Measurements from ENCODE around the gene MBNL1.
A peak's percentile ranks its signal among the peaks of the same experiment; 100 is the strongest.

MBNL1 gene

DNA sequence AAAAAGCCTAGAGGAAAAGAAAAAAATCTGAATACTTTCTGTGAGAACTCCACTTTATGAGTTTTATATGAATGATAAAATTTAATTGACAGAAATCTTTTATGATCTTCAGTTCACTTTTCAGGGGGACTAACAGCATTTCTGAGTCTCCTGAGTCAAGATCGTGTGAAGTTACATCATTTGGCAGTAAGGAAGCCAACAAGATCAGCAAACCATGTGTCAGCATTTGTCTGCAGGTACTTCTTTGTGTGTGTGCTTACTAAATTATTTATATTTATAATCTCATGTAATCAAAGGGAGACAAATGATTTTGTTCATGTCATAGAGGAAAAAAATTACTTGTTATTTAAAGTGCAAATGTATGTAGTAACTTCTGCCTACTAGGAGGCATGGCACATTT, 217.6 kb downstream of the MBNL1 start:
- Histone ChIP-seq H3K27ac (ENCODE audit: low read depth, low read length, severe bottlenecking) (no peak overlapping the region), H3K9me3 (ENCODE audit: control insufficient read depth, low read length) (peaks cover 4% of the 10 kb centered on the region), H3K36me3 (ENCODE audit: control insufficient read depth, insufficient read depth, low read length) (no peaks in the 10 kb centered on the region), H3K4me1 (ENCODE audit: control insufficient read depth, insufficient read depth, low read length, poor library complexity, severe bottlenecking) (no peaks in the 10 kb centered on the region), H3K4me3 (ENCODE audit: extremely low read depth, insufficient read depth, low read length, poor library complexity, severe bottlenecking) (no peak overlapping the region)
- WGBS, 2 experiments (ENCODE audit: insufficient coverage in 2 of 2), result 60 to 100% methylated on average over 1 of the region's 1 CpG

- Histone ChIP-seq H3K27ac (ENCODE audit: low read depth, low read length, severe bottlenecking) (no peak overlapping the region), H3K4me3 (ENCODE audit: extremely low read depth, insufficient read depth, low read length, poor library complexity, severe bottlenecking) (no peak overlapping the region), H3K36me3 (ENCODE audit: control insufficient read depth, insufficient read depth, low read length) (no peaks in the 10 kb centered on the region), H3K9me3 (ENCODE audit: control insufficient read depth, low read length) (no peaks in the 10 kb centered on the region), H3K4me1 (ENCODE audit: control insufficient read depth, insufficient read depth, low read length, poor library complexity, severe bottlenecking) (no peaks in the 10 kb centered on the region)
- WGBS, 2 experiments (ENCODE audit: insufficient coverage in 2 of 2), result 76 to 91% methylated on average over 1 of the region's 1 CpG
Measured at GRCh38 chr3:152488449-152488848, 219.7 kb downstream of the MBNL1 start.

DNA sequence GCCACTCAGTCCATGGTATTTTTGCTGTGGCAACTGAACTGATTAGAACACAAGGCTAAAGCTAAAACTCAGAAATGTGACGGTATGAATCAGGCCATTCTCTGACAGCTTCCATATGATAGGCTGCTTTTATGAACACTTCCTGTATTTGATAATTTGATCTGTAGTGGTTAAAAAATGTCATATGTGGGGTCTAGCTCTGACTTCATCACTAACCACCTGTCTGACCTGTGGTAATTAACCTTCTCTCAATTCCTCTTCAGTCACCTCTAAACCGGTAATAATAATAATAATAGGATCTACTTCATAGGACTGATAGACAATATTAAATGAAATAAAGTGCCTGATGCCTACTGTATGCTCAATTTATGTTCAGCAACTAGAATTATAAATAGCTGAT, 223.2 kb downstream of the MBNL1 start:
- Histone ChIP-seq H3K9me3 (ENCODE audit: control insufficient read depth, low read length) (no peaks in the 10 kb centered on the region), H3K27ac (ENCODE audit: low read depth, low read length, severe bottlenecking) (no peak overlapping the region), H3K36me3 (ENCODE audit: control insufficient read depth, insufficient read depth, low read length) (no peaks in the 10 kb centered on the region), H3K4me1 (ENCODE audit: control insufficient read depth, insufficient read depth, low read length, poor library complexity, severe bottlenecking) (peaks cover 6% of the 10 kb centered on the region), H3K4me3 (ENCODE audit: extremely low read depth, insufficient read depth, low read length, poor library complexity, severe bottlenecking) (no peak overlapping the region)
- WGBS, 2 experiments (ENCODE audit: insufficient coverage in 2 of 2), result 100% methylated on average over 1 of the region's 2 CpGs; no CpG with 5 or more reads in 1 of the 2 experiments

DNA sequence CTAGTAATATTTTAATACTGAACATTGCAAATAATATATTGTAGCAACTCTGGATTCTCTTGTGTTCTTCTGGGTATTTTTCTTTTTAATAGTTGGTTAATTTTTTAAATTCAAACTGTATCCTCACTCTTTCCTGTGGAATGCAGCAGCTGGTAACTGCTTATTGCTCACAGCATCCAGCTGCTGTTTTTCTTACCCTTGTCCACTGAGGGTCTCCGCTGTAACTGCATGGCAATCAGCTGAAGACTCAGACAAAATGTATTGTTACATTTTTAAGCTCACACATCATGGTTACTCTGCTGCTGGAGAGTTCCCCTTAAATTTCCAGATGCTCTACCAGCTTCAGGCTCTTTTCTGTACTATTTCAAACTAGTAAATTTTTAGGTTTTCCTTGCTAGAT, 227.6 kb downstream of the MBNL1 start:
- no peak overlapping the region for H3K4me3 ChIP-seq (ENCODE audit: extremely low read depth, insufficient read depth, low read length, poor library complexity, severe bottlenecking)
- WGBS, 2 experiments (ENCODE audit: insufficient coverage in 2 of 2), result 70 to 75% methylated on average over 1 of the region's 1 CpG
- no peaks in the 10 kb centered on the region for H3K36me3 ChIP-seq (ENCODE audit: control insufficient read depth, insufficient read depth, low read length)
- peak overlapping the region; percentile 41 for H3K27ac ChIP-seq (ENCODE audit: low read depth, low read length, severe bottlenecking)
- peaks cover 14% of the 10 kb centered on the region for H3K4me1 ChIP-seq (ENCODE audit: control insufficient read depth, insufficient read depth, low read length, poor library complexity, severe bottlenecking)
- no peaks in the 10 kb centered on the region for H3K9me3 ChIP-seq (ENCODE audit: control insufficient read depth, low read length)

DNA sequence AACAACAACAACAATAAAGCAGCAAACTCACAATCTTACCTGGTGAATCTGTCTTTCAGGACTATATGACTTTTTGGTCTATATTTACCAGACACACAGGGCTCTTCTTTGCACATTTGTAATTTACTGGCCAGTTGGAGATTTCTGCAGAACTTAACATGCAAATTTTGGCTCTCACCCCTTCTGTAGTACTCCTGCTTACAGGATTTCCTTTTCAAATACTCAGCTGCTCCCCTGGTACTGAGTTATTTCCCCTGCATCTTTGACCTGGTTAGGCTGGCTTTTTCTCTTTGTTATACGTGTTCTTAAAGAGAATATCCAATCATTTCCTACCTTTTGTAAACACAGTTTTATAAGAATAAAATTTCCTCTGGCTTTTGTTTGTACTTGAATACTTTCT, 228.0 kb downstream of the MBNL1 start:
- no peak overlapping the region for H3K4me3 ChIP-seq (ENCODE audit: extremely low read depth, insufficient read depth, low read length, poor library complexity, severe bottlenecking)
- H3K4me1 ChIP-seq (ENCODE audit: control insufficient read depth, insufficient read depth, low read length, poor library complexity, severe bottlenecking), result peaks cover 14% of the 10 kb centered on the region
- peak overlapping the region; percentile 41 for H3K27ac ChIP-seq (ENCODE audit: low read depth, low read length, severe bottlenecking)
- whole genome bisulfite sequencing, 2 experiments (ENCODE audit: insufficient coverage in 2 of 2), result no CpG with 5 or more reads among the region's 1 CpG
- no peaks in the 10 kb centered on the region for H3K36me3 ChIP-seq (ENCODE audit: control insufficient read depth, insufficient read depth, low read length)
- no peaks in the 10 kb centered on the region for H3K9me3 ChIP-seq (ENCODE audit: control insufficient read depth, low read length)

GRCh38 chr3:152497457-152497856, 228.7 kb downstream of the MBNL1 start:
- Histone ChIP-seq H3K36me3 (ENCODE audit: control insufficient read depth, insufficient read depth, low read length) (no peaks in the 10 kb centered on the region), H3K4me1 (ENCODE audit: control insufficient read depth, insufficient read depth, low read length, poor library complexity, severe bottlenecking) (peaks cover 14% of the 10 kb centered on the region), H3K4me3 (ENCODE audit: extremely low read depth, insufficient read depth, low read length, poor library complexity, severe bottlenecking) (no peak overlapping the region), H3K27ac (ENCODE audit: low read depth, low read length, severe bottlenecking) (no peak overlapping the region), H3K9me3 (ENCODE audit: control insufficient read depth, low read length) (no peaks in the 10 kb centered on the region)
- 75 to 79% methylated on average over 3 of the region's 3 CpGs for WGBS, 2 experiments (ENCODE audit: insufficient coverage in 2 of 2)

DNA sequence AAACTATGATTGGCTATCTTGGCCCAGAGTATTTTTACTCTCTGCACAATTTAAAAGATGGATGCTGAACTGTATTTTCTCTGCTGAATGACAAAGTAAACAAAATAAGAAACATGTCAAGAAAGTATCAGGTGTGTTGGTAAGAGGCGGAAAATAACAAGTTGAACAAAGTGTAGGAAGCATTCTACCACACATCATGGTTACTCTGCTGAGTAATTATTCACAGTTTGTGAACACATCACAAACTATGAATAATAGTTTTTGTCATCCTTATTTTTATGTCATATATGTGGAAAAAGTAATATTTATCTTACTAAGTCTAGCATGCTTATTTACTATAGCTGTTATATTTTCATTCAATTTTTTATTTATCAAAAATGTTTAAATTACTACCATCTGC, 229.2 kb downstream of the MBNL1 start:
- Histone ChIP-seq H3K9me3 (ENCODE audit: control insufficient read depth, low read length) (no peaks in the 10 kb centered on the region), H3K27ac (ENCODE audit: low read depth, low read length, severe bottlenecking) (no peak overlapping the region), H3K4me1 (ENCODE audit: control insufficient read depth, insufficient read depth, low read length, poor library complexity, severe bottlenecking) (peaks cover 14% of the 10 kb centered on the region), H3K4me3 (ENCODE audit: extremely low read depth, insufficient read depth, low read length, poor library complexity, severe bottlenecking) (no peak overlapping the region), H3K36me3 (ENCODE audit: control insufficient read depth, insufficient read depth, low read length) (no peaks in the 10 kb centered on the region)
- no CpG with 5 or more reads among the region's 1 CpG for WGBS, 2 experiments (ENCODE audit: insufficient coverage in 2 of 2)

GRCh38 chr3:152499791-152500385, 231.2 kb downstream of the MBNL1 start:
- 93% methylated on average over 2 of the region's 4 CpGs; no CpG with 5 or more reads in 1 of the 2 experiments for WGBS, 2 experiments (ENCODE audit: insufficient coverage in 2 of 2)
- Histone ChIP-seq H3K36me3 (ENCODE audit: control insufficient read depth, insufficient read depth, low read length) (no peaks in the 10 kb centered on the region), H3K9me3 (ENCODE audit: control insufficient read depth, low read length) (no peaks in the 10 kb centered on the region), H3K4me1 (ENCODE audit: control insufficient read depth, insufficient read depth, low read length, poor library complexity, severe bottlenecking) (peaks cover 14% of the 10 kb centered on the region), H3K27ac (ENCODE audit: low read depth, low read length, severe bottlenecking) (no peak overlapping the region), H3K4me3 (ENCODE audit: extremely low read depth, insufficient read depth, low read length, poor library complexity, severe bottlenecking) (no peak overlapping the region)

DNA sequence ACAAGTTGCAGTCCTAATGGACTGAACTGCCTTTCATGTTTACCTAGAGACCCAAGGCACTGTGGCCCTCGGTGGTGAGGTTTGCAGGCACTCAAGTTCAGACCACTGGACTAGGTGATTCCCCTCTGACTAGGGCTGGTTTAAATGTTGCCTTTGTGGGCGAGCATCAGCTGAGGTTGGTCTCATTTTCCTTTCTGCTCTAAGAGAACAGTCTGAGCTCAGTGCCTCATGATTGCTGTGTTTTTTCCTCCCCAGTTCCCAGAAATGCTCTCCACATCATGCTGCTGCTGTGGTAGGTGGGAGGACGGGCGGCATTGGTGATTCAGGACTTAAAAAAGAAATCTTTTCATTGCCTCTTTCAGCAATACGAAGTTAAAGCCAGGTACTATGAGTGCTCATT, 237.2 kb downstream of the MBNL1 start:
- Histone ChIP-seq H3K36me3 (ENCODE audit: control insufficient read depth, insufficient read depth, low read length) (no peaks in the 10 kb centered on the region), H3K27ac (ENCODE audit: low read depth, low read length, severe bottlenecking) (no peak overlapping the region), H3K4me1 (ENCODE audit: control insufficient read depth, insufficient read depth, low read length, poor library complexity, severe bottlenecking) (peaks cover 7% of the 10 kb centered on the region), H3K4me3 (ENCODE audit: extremely low read depth, insufficient read depth, low read length, poor library complexity, severe bottlenecking) (no peak overlapping the region), H3K9me3 (ENCODE audit: control insufficient read depth, low read length) (no peaks in the 10 kb centered on the region)
- WGBS, 2 experiments (ENCODE audit: insufficient coverage in 2 of 2), result 78 to 100% methylated on average over 1 to 3 of the region's 5 CpGs

- no peaks in the 10 kb centered on the region for H3K9me3 ChIP-seq (ENCODE audit: control insufficient read depth, low read length)
- peaks cover 7% of the 10 kb centered on the region for H3K4me1 ChIP-seq (ENCODE audit: control insufficient read depth, insufficient read depth, low read length, poor library complexity, severe bottlenecking)
- H3K27ac ChIP-seq (ENCODE audit: low read depth, low read length, severe bottlenecking), result no peak overlapping the region
- no CpG with 5 or more reads among the region's 1 CpG for WGBS, 2 experiments (ENCODE audit: insufficient coverage in 2 of 2)
- H3K4me3 ChIP-seq (ENCODE audit: extremely low read depth, insufficient read depth, low read length, poor library complexity, severe bottlenecking), result no peak overlapping the region
- no peaks in the 10 kb centered on the region for H3K36me3 ChIP-seq (ENCODE audit: control insufficient read depth, insufficient read depth, low read length)
Measured at GRCh38 chr3:152508705-152509104, 240.0 kb downstream of the MBNL1 start.

DNA sequence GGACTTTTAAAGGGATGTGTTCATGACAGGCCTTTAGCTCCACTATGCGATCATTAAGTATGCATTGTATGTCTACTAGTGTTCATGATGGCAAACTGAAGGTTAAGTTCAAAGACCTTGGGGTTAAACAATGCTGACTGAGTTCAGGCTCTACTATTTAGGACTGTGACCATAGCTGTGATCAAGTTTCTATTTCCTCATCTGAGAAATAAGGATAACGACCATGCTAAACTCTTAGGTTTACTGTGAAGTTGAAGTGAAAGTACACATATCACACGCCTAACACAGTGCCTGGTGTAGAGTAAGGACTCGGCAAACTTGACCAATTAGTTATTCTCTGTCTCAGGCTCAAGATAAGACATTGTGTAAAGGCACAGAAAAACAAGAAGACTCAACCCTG, 243.2 kb downstream of the MBNL1 start:
- 93 to 98% methylated on average over 4 of the region's 4 CpGs for WGBS, 2 experiments (ENCODE audit: insufficient coverage in 2 of 2)
- no peak overlapping the region for H3K4me3 ChIP-seq (ENCODE audit: extremely low read depth, insufficient read depth, low read length, poor library complexity, severe bottlenecking)
- H3K4me1 ChIP-seq (ENCODE audit: control insufficient read depth, insufficient read depth, low read length, poor library complexity, severe bottlenecking), result peaks cover 7% of the 10 kb centered on the region
- no peaks in the 10 kb centered on the region for H3K9me3 ChIP-seq (ENCODE audit: control insufficient read depth, low read length)
- H3K36me3 ChIP-seq (ENCODE audit: control insufficient read depth, insufficient read depth, low read length), result no peaks in the 10 kb centered on the region
- no peak overlapping the region for H3K27ac ChIP-seq (ENCODE audit: low read depth, low read length, severe bottlenecking)

Measured in mesodermal cell (in vitro differentiated cells).